ENCODE results near the gene NKIRAS1.

DNA sequence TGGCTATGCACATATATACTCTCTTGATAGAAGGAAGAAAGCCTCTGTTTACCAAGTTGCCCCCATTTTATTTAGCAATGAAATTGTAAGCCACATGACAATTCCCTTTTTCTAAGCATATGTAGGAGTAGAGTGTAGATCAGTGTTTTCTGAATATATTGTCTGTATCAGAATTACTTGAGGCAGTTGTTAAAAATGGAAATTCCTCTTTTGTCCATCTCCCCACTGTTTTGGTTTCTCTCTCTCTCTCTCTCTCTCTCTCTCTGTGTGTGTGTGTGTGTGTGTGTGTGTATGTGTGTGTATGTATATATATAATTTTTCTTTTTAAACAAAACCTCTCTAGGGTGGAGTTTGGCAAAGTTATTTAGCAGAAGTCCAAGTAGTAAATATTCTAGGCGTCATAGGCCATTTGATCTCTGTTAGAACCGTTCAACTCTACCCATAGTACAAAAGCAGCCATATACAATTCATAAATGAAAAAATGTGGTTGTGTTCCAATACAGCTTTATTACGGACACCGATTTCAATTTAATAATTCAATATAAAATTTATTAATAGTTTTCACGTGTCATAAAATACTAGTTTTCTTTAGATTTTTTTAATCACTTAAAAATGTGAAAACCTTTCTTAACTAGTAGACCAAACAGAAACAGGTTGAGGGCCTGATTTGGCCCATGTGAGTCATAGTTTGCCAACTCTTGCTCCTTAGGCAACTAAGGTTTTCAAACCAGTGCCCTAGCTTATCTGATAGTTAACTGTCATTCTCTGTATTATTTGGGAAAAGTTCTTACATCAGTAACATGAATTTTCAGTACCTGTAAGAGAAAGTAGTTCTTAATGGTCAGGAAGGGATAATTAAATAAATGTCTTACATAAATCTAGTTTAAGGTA, 71.2 kb downstream of the NKIRAS1 start:
- no peak for TF ChIP-seq EZH2 (IDR thresholded peaks at IDR 0.05; ENCODE audit: borderline replicate concordance, low read depth, low read length, severe bottlenecking)
- TF ChIP-seq, protein P1, sequence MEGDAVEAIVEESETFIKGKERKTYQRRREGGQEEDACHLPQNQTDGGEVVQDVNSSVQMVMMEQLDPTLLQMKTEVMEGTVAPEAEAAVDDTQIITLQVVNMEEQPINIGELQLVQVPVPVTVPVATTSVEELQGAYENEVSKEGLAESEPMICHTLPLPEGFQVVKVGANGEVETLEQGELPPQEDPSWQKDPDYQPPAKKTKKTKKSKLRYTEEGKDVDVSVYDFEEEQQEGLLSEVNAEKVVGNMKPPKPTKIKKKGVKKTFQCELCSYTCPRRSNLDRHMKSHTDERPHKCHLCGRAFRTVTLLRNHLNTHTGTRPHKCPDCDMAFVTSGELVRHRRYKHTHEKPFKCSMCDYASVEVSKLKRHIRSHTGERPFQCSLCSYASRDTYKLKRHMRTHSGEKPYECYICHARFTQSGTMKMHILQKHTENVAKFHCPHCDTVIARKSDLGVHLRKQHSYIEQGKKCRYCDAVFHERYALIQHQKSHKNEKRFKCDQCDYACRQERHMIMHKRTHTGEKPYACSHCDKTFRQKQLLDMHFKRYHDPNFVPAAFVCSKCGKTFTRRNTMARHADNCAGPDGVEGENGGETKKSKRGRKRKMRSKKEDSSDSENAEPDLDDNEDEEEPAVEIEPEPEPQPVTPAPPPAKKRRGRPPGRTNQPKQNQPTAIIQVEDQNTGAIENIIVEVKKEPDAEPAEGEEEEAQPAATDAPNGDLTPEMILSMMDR (IDR thresholded peaks at IDR 0.05; ENCODE audit: borderline replicate concordance, extremely low read depth, low read length, poor library complexity, severe bottlenecking): no peak
